IMR-90 (cell line): Measurements from ENCODE around the gene NHSL1. TPM values are rescaled to one million over a fixed set of nuclear protein-coding genes. Genes with fewer than 3 reads are reported as not detected.

Source experiments
- ATAC-seq: fragments of 200-7000 bp; cut with Tn5 transposase; 2 replicates; pipeline ENCODE4 v1.9.1; 2020; ENCODE audit warnings: low read depth, mild to moderate bottlenecking, moderate library complexity
- BruUV-seq: library from RNA; stranded (reverse); fragments of 400-500 nt; replicated peaks from 2 replicates; lab custom pipeline; 2021; lab: Mats Ljungman, UMichigan
- CTCF ChIA-PET: fragments of 300-600 bp; formaldehyde crosslinking; extraction: SDS; loops from one replicate; lab custom pipeline; 2021; ENCODE audit warnings: antibody characterized with exemption; lab: Yijun Ruan, JAX
- POLR2A ChIA-PET: fragments of 300-600 bp; sonication (Branson Sonifier 250); formaldehyde crosslinking; loops from one replicate; lab custom pipeline; 2022; ENCODE audit warnings: antibody characterized with exemption; ENCODE audit not compliant: unreplicated experiment; lab: Charles Lee
- DNase-seq: peaks from one replicate; pipeline ENCODE4 v3.0.0; 2013
- H2AFZ ChIP-seq: replicated peaks from 2 replicates; pipeline ENCODE3; 2013; ENCODE audit warnings: low read length, mild to moderate bottlenecking; ENCODE audit not compliant: poor library complexity
- H2AK5ac ChIP-seq: 2 replicates; pipeline ENCODE4 v1.6.1; 2013; ENCODE audit warnings: low read depth, low read length, inconsistent platforms
- H2AK9ac ChIP-seq: replicated peaks from 2 replicates; pipeline ENCODE3; 2013; ENCODE audit warnings: mild to moderate bottlenecking, low read depth, low read length, moderate library complexity; ENCODE audit not compliant: poor library complexity
- H2BK120ac ChIP-seq: 2 replicates; pipeline ENCODE4 v1.6.1; 2013; ENCODE audit warnings: low read depth, low read length, inconsistent platforms
- H2BK15ac ChIP-seq: 3 replicates; pipeline ENCODE4 v1.6.1; 2013; ENCODE audit warnings: low read depth, low read length, inconsistent platforms
- H2BK20ac ChIP-seq: 2 replicates; pipeline ENCODE4 v1.6.1; 2013; ENCODE audit warnings: low read depth, mild to moderate bottlenecking, inconsistent platforms, low read length, moderate library complexity
- H2BK5ac ChIP-seq: 2 replicates; pipeline ENCODE4 v1.6.1; 2013; ENCODE audit warnings: mild to moderate bottlenecking, low read depth, low read length, inconsistent platforms; ENCODE audit not compliant: poor library complexity, severe bottlenecking
- H3K14ac ChIP-seq: replicated peaks from 2 replicates; pipeline ENCODE4 v1.6.1; 2013; ENCODE audit warnings: low read depth, low read length, inconsistent platforms
- H3K18ac ChIP-seq: 2 replicates; pipeline ENCODE4 v1.6.1; 2013; ENCODE audit warnings: low read depth, low read length, control low read depth
- H3K23ac ChIP-seq: 2 replicates; pipeline ENCODE4 v1.6.1; 2013; ENCODE audit warnings: low read depth, low read length, inconsistent platforms
- H3K27ac ChIP-seq: 2 replicates; pipeline ENCODE4 v1.5.1; 2013; ENCODE audit warnings: mild to moderate bottlenecking, control low read depth, low read length; ENCODE audit not compliant: insufficient read depth
- H3K27me3 ChIP-seq: 2 replicates; pipeline ENCODE4 v1.6.1; 2013; ENCODE audit warnings: low read length; ENCODE audit not compliant: control insufficient read depth, insufficient read depth
- H3K36me3 ChIP-seq: 2 replicates; pipeline ENCODE4 v1.6.1; 2013; ENCODE audit warnings: low read length, mixed read lengths; ENCODE audit not compliant: control insufficient read depth, insufficient read depth
- H3K4ac ChIP-seq: 2 replicates; pipeline ENCODE4 v1.6.1; 2013; ENCODE audit warnings: low read depth, low read length, inconsistent platforms
- H3K4me1 ChIP-seq: 2 replicates; pipeline ENCODE4 v1.6.1; 2013; ENCODE audit warnings: low read length, mixed read lengths; ENCODE audit not compliant: control insufficient read depth, insufficient read depth
- H3K4me2 ChIP-seq: 2 replicates; pipeline ENCODE4 v1.6.1; 2013; ENCODE audit warnings: low read depth, mild to moderate bottlenecking, control low read depth, low read length, moderate library complexity
- H3K4me3 ChIP-seq: 2 replicates; pipeline ENCODE4 v1.5.1; 2013; ENCODE audit warnings: low read depth, mild to moderate bottlenecking, control low read depth, low read length, moderate library complexity; ENCODE audit not compliant: insufficient read depth
- H3K56ac ChIP-seq: 2 replicates; pipeline ENCODE4 v1.6.1; 2013; ENCODE audit warnings: low read length, inconsistent platforms; ENCODE audit not compliant: insufficient read depth; ENCODE audit errors: extremely low read depth
- H3K79me1 ChIP-seq, 2 experiments: 2 replicates each; pipeline ENCODE4 v1.6.1; 2013; ENCODE audit warnings: low read length in 2 of 2, inconsistent platforms in 1 of 2, low read depth in 1 of 2
- H3K9ac ChIP-seq: 2 replicates; pipeline ENCODE4 v1.6.1; 2013; ENCODE audit warnings: low read depth, low read length, control low read depth
- H3K9me1 ChIP-seq: 2 replicates; pipeline ENCODE4 v1.6.1; 2013; ENCODE audit warnings: low read length, inconsistent platforms; ENCODE audit not compliant: insufficient read depth
- H3K9me3 ChIP-seq: 2 replicates; pipeline ENCODE4 v1.6.1; 2013; ENCODE audit warnings: low read length; ENCODE audit not compliant: control insufficient read depth, insufficient read depth
- H4K20me1 ChIP-seq: 2 replicates; pipeline ENCODE4 v1.6.1; 2013; ENCODE audit warnings: low read length, inconsistent platforms; ENCODE audit not compliant: insufficient read depth
- H4K5ac ChIP-seq: 2 replicates; pipeline ENCODE4 v1.6.1; 2013; ENCODE audit warnings: mild to moderate bottlenecking, low read depth, low read length, control low read depth
- H4K8ac ChIP-seq, 2 experiments: 2 replicates each; pipeline ENCODE4 v1.6.1; 2013; ENCODE audit warnings: low read depth in 2 of 2, low read length in 2 of 2, control low read depth in 1 of 2, inconsistent platforms in 1 of 2
- H4K91ac ChIP-seq: 2 replicates; pipeline ENCODE4 v1.6.1; 2013; ENCODE audit warnings: low read depth, low read length, inconsistent platforms; ENCODE audit not compliant: insufficient read depth
- BHLHE40 ChIP-seq: fragments of 150-350 bp; IDR thresholded peaks from 2 replicates; pipeline ENCODE4 v1.6.1; 2016; ENCODE audit warnings: mild to moderate bottlenecking, low read depth, low read length
- CTCF ChIP-seq: conservative IDR thresholded peaks from 2 replicates; pipeline ENCODE4 v1.5.1; 2012; ENCODE audit warnings: mild to moderate bottlenecking, low read depth, low read length, improper control_type of control experiment
- MXI1 ChIP-seq: IDR thresholded peaks from 2 replicates; pipeline ENCODE4 v1.6.1; 2012; ENCODE audit warnings: low read depth, mild to moderate bottlenecking, low read length, moderate library complexity, borderline replicate concordance
- RCOR1 ChIP-seq: IDR thresholded peaks from 2 replicates; pipeline ENCODE4 v1.6.1; 2012; ENCODE audit warnings: mild to moderate bottlenecking, low read length, improper control_type of control experiment; ENCODE audit not compliant: insufficient replicate concordance
- RFX5 ChIP-seq: IDR thresholded peaks from 2 replicates; pipeline ENCODE4 v1.8.0; 2012; ENCODE audit warnings: low read depth, mild to moderate bottlenecking, low read length, moderate library complexity
- SMC3 ChIP-seq: fragments of 150-350 bp; IDR thresholded peaks from 2 replicates; pipeline ENCODE4 v1.6.1; 2016; ENCODE audit warnings: low read depth, mild to moderate bottlenecking, antibody characterized with exemption, low read length, moderate library complexity
- USF2 ChIP-seq: fragments of 150-350 bp; IDR thresholded peaks from 2 replicates; pipeline ENCODE4 v1.6.1; 2017; ENCODE audit warnings: mild to moderate bottlenecking, antibody characterized with exemption, low read length, low read depth
- WGBS, 2 experiments: methylation state at CpG; one replicate each; pipeline versions ENCODE4 v1.1.5 to v1.1.7; 2013; ENCODE audit warnings: missing lambda C conversion rate in 2 of 2; ENCODE audit not compliant: insufficient read length in 1 of 2; ENCODE audit errors: extremely low coverage in 2 of 2; 5-methylcytosine and 5-hydroxymethylcytosine counted together
- dilution Hi-C: fragments of 300-500 bp; cut with HindIII; formaldehyde crosslinking; loops from one replicate; pipeline ENCODE4 v1.14.3; 2018; ENCODE audit warnings: low sequenced_read_pairs; ENCODE audit not compliant: unreplicated experiment
- in situ Hi-C: fragments of 300-500 bp; cut with MboI; formaldehyde crosslinking; loops from 3 replicates; pipeline ENCODE4 v1.14.3; 2019; ENCODE audit warnings: low sequenced_read_pairs, inconsistent platforms, mixed read lengths
- intact Hi-C: fragments of 100-400 bp; cut with micrococcal nuclease; formaldehyde crosslinking; loops from 2 replicates; pipeline ENCODE4 v1.10.0; 2022
- polyA plus RNA-seq, 3 experiments: library from polyadenylated mRNA; depleted of rRNA; stranded (reverse); fragments of >200 nt; gene quantifications; 2 replicates each; pipeline ENCODE4 v1.2.3, GENCODE V29; 2012; ENCODE audit warnings: low replicate concordance in 1 of 3
- total RNA-seq: library from RNA; depleted of rRNA; stranded (reverse); fragments of >200 nt; gene quantifications from 2 replicates; pipeline ENCODE4 v1.2.3, GENCODE V29; 2012

Gene NHSL1
- total and polyA plus RNA-seq, 2 of the 4 experiments (the other 2 are of a cell fraction): 5.6 to 7.2 TPM

DNA sequence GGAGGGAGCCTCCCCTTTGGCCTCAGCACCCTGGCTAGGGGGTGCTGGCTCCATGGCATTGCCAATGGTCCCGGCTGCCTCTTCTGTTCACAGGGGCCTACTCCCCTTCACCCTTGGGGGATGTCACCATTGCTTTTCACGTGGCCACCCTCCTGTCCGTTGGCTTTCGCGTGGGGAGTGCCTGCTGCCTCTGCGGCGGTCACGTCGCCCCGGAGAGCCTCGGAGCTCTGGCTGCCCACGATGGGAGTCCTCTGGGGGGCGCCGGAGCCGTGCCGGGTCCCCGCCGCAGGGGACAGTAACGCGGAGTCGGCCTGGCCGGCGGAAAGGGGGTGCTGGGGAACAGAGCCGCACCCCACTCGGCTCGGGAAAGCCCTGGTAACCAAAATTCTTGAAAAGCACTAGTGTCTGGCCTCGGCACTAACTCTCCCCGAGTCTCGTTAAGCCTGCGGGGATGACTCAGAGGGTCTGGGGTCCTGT is 95.9 kb downstream of the NHSL1 start:
- H3K79me1 ChIP-seq: peaks cover 16 to 29% of the 10 kb centered on the region in 2 experiments
- H3K9me1 ChIP-seq: peaks cover 2% of the 10 kb centered on the region
- H2BK120ac ChIP-seq: peak overlapping the region; percentile 77; the same call in 1 of the 2 replicates
- ATAC-seq (peak; percentile 30), DNase-seq (no peak)
- H3K4ac ChIP-seq: peak overlapping the region; percentile 67
- H4K8ac ChIP-seq: peak overlapping the region; percentile 82 to 95
- dilution Hi-C loops: no loop called here
- H4K5ac ChIP-seq: peak overlapping the region; percentile 80
- peak overlapping the region; percentile 59 for H2AK9ac ChIP-seq
- H3K9me3 ChIP-seq: no peaks in the 10 kb centered on the region
- no peaks in the 10 kb centered on the region for H3K27me3 ChIP-seq
- in situ Hi-C loops: loop anchor here (25.0 kb wide), 1 partner anchor 566 kb away; no protein-coding TSS in a partner anchor
- H4K20me1 ChIP-seq: no peaks in the 10 kb centered on the region
- peak overlapping the region; percentile 68 for H3K27ac ChIP-seq
- peak overlapping the region; percentile 49; the same call in 1 of the 2 replicates for H2AK5ac ChIP-seq
- H3K23ac ChIP-seq: peak overlapping the region; percentile 76; the same call in 1 of the 2 replicates
- H3K14ac ChIP-seq: peak overlapping the region; percentile 27
- WGBS, 2 experiments: 2% methylated on average over 29 of the region's 30 CpGs; no CpG with 5 or more reads in 1 of the 2 experiments
- CTCF ChIA-PET: interaction anchor here (0.6 to 1.2 kb wide), 4 partner anchors 9 to 289 kb away, joined by 3 to 4 read pairs (median 4); no protein-coding TSS in a partner anchor
- intact Hi-C loops: loop anchor here (5.0 kb wide), 1 partner anchor 401 kb away; no protein-coding TSS in a partner anchor
- peak overlapping the region; percentile 26; the same call in 1 of the 2 replicates for H2BK20ac ChIP-seq
- TF ChIP-seq USF2: no peak
- TF ChIP-seq MXI1: no peak
- no peak for TF ChIP-seq RCOR1
- no peak for TF ChIP-seq BHLHE40
- no peak for TF ChIP-seq SMC3
- TF ChIP-seq CTCF: peak; percentile 26; the same call in 1 of the 2 replicates
- TF ChIP-seq RFX5: no peak
- H3K4me1 ChIP-seq: peaks cover 3% of the 10 kb centered on the region
- H3K9ac ChIP-seq: peak overlapping the region; percentile 74
- peak overlapping the region; percentile 79 for H3K4me3 ChIP-seq
- no TSS peak for BruUV-seq
- POLR2A ChIA-PET: interaction anchor here (0.7 kb wide), 1 partner anchor 16 kb away, joined by 3 read pairs; no protein-coding TSS in a partner anchor
- peaks cover 13% of the 10 kb centered on the region for H3K36me3 ChIP-seq
- peak overlapping the region; percentile 77 for H4K91ac ChIP-seq
- H3K18ac ChIP-seq: peak overlapping the region; percentile 72
- peak overlapping the region; percentile 99 for H2AFZ ChIP-seq
- H2BK5ac ChIP-seq: peak overlapping the region; percentile 35
- H3K56ac ChIP-seq: peak overlapping the region; percentile 61; the same call in 1 of the 2 replicates
- H2BK15ac ChIP-seq: peak overlapping the region; percentile 34; the same call in 1 of the 3 replicates
- peak overlapping the region; percentile 77 for H3K4me2 ChIP-seq
